ENCODE results near the gene TTLL10. TPM values are rescaled to one million over a fixed set of nuclear protein-coding genes. Genes with fewer than 3 reads are reported as not detected.
A peak's percentile ranks its signal among the peaks of the same experiment; 100 is the strongest.

The TTLL10 gene
- total and polyA plus RNA-seq, 4 experiments from 2014 or later, result 0.27 to 0.45 TPM; not detected in 2

DNA sequence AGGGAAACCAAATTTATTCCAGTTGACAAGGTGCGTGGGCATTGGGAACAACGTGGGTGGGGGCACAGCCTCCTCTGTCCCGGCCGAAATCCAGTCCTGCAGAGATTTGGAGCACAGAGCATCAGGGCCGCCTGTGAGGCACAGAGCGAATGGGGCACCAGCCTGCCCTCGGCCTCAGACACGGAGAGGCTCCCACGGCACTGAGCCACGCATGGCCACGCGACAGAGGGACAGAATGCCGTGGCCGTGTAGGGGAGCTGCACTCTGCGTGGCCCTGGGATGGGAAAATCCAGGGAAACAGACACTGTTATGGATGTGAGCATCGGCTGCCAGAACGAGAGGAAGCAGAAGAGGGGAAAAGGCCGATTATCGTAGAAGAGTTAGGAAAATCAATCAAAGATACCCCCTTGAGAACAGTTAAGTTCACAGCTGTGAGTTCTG is 44.3 kb upstream of the TTLL10 start:
- H3K4me3 Mint-ChIP-seq, result no peak overlapping the region
- no peaks in the 10 kb centered on the region for H3K36me3 ChIP-seq (ENCODE audit: insufficient read depth, low read length)
- H3K27me3 Mint-ChIP-seq, result no peaks in the 10 kb centered on the region
- H3K27ac ChIP-seq (ENCODE audit: low read depth, low read length), result no peak overlapping the region
- H3K4me1 ChIP-seq (ENCODE audit: insufficient read depth, low read length), result no peaks in the 10 kb centered on the region
- no peak for DNase-seq
- H3K4me3 ChIP-seq (ENCODE audit: low read length in 2 of 2), result no peak overlapping the region
- ChIA-PET CTCF (ENCODE audit: partially characterized antibody) (interaction anchor here (0.9 to 1.5 kb wide), 2 partner anchors 12 to 161 kb away, joined by 3 read pairs; no protein-coding TSS in a partner anchor), POLR2A (ENCODE audit: partially characterized antibody) (interaction anchor here (1.4 kb wide), 1 partner anchor 84 kb away, joined by 3 read pairs; the partner anchor contains the start of gene TNFRSF4)
- no peaks in the 10 kb centered on the region for H3K9me3 Mint-ChIP-seq
- H3K9me3 ChIP-seq (ENCODE audit: control insufficient read depth in 1 of 2, low read length in 2 of 2), result no peaks in the 10 kb centered on the region
- H3K4me1 Mint-ChIP-seq, result peaks cover 0 to 3% (median 0%) of the 10 kb centered on the region in 4 donors
- H3K27me3 ChIP-seq (ENCODE audit: insufficient read depth, low read length), result no peaks in the 10 kb centered on the region
- H3K27ac Mint-ChIP-seq, result peak overlapping the region in 1 of 7 donors; percentile 72
- no peaks in the 10 kb centered on the region for H3K36me3 Mint-ChIP-seq
- intact Hi-C loops (cut with micrococcal nuclease), result no loop called here

DNA sequence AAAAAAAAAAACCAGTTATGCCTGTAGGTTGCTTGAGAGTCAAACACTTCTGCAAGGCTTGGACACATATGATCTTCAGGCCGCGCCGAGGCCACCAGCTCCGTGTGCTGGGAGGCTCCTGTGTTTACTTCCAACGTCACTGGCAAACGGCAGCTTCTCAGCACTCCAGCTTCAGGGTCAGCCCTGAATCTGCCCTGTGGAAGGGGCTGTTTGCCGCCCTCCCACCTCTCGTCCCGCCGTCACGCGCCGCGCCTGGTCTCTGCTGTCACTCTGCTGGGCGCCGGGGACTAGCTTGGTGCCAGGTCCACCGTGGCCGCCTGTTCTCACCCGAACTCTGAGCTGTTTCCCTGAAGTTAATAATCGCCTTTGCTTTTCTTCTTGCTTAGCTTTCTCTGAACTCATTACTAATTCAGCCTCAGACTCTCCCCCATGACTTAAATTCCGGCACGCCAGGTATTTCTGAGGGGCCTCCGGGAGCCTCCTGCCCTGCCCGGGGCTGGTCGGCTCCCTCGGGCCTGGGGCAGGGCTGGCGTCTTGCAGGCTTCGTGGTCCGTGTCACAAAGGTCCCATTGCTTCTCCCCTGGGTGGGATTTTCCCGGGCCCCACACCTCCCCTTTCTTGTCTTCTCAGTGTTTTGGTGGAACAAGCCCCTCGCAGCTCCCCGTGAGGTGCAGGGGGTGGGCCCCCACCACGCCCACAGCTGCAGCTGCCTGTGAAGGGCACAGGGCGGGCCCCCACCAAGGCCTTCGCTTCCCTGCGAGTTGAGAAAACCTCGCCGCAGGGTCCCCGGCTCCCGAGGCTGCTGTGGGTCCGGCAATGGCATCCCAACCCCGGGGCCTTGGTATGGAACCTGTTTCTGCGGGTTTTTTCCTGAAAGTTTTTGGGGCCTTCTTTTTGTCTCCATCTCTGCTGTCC is 43.2 kb upstream of the TTLL10 start:
- Histone ChIP-seq H3K9me3 (ENCODE audit: control insufficient read depth in 1 of 2, low read length in 2 of 2) (no peaks in the 10 kb centered on the region), H3K4me1 (ENCODE audit: insufficient read depth, low read length) (no peaks in the 10 kb centered on the region), H3K4me3 (ENCODE audit: low read length in 2 of 2) (no peak overlapping the region), H3K27ac (ENCODE audit: low read depth, low read length) (no peak overlapping the region), H3K36me3 (ENCODE audit: insufficient read depth, low read length) (no peaks in the 10 kb centered on the region), H3K27me3 (ENCODE audit: insufficient read depth, low read length) (no peaks in the 10 kb centered on the region)
- Mint-ChIP-seq H3K4me3 (no peak overlapping the region), H3K27ac (peak overlapping the region in 1 of 7 donors; percentile 82), H3K9me3 (no peaks in the 10 kb centered on the region), H3K4me1 (peaks cover 0 to 6% (median 0%) of the 10 kb centered on the region in 4 donors), H3K36me3 (no peaks in the 10 kb centered on the region), H3K27me3 (no peaks in the 10 kb centered on the region)
- no peak for DNase-seq
- CTCF ChIA-PET (ENCODE audit: partially characterized antibody), result interaction anchor here (0.7 to 1.5 kb wide), 3 partner anchors 8 to 160 kb away, joined by 3 to 4 read pairs (median 3); no protein-coding TSS in a partner anchor
- POLR2A ChIA-PET (ENCODE audit: partially characterized antibody), result interaction anchor here (1.4 kb wide), 1 partner anchor 83 kb away, joined by 3 read pairs; the partner anchor contains the start of gene TNFRSF4
- intact Hi-C loops (cut with micrococcal nuclease), result no loop called here

- POLR2A ChIA-PET (ENCODE audit: partially characterized antibody), result no interaction called here
- H3K9me3 Mint-ChIP-seq, result no peaks in the 10 kb centered on the region
Observed at GRCh38 chr1:1132042-1132950, 41.4 kb upstream of the TTLL10 start.

GRCh38 chr1:1132956-1133750 is 40.5 kb upstream of the TTLL10 start:
- no peak overlapping the region for H3K27ac Mint-ChIP-seq
- Histone ChIP-seq H3K27me3 (ENCODE audit: insufficient read depth, low read length) (no peaks in the 10 kb centered on the region), H3K4me1 (ENCODE audit: insufficient read depth, low read length) (peaks cover 20% of the 10 kb centered on the region), H3K27ac (ENCODE audit: low read depth, low read length) (no peak overlapping the region), H3K36me3 (ENCODE audit: insufficient read depth, low read length) (no peaks in the 10 kb centered on the region), H3K4me3 (ENCODE audit: low read length in 2 of 2) (no peak overlapping the region), H3K9me3 (ENCODE audit: control insufficient read depth in 1 of 2, low read length in 2 of 2) (no peaks in the 10 kb centered on the region)
- no peaks in the 10 kb centered on the region for H3K36me3 Mint-ChIP-seq
- H3K27me3 Mint-ChIP-seq, result no peaks in the 10 kb centered on the region
- ChIA-PET POLR2A (ENCODE audit: partially characterized antibody) (no interaction called here), CTCF (ENCODE audit: partially characterized antibody) (no interaction called here)
- no peaks in the 10 kb centered on the region for H3K9me3 Mint-ChIP-seq
- no peak for DNase-seq
- peaks cover 4 to 24% (median 9%) of the 10 kb centered on the region in 4 donors for H3K4me1 Mint-ChIP-seq
- no peak overlapping the region for H3K4me3 Mint-ChIP-seq
- intact Hi-C loops (cut with micrococcal nuclease), result no loop called here

More at GRCh38 chr1:1132042-1132950, 41.4 kb upstream of the TTLL10 start:
- Histone ChIP-seq H3K27ac (ENCODE audit: low read depth, low read length) (no peak overlapping the region), H3K4me1 (ENCODE audit: insufficient read depth, low read length) (peaks cover 12% of the 10 kb centered on the region), H3K36me3 (ENCODE audit: insufficient read depth, low read length) (no peaks in the 10 kb centered on the region), H3K27me3 (ENCODE audit: insufficient read depth, low read length) (no peaks in the 10 kb centered on the region), H3K4me3 (ENCODE audit: low read length in 2 of 2) (no peak overlapping the region), H3K9me3 (ENCODE audit: control insufficient read depth in 1 of 2, low read length in 2 of 2) (no peaks in the 10 kb centered on the region)
- intact Hi-C loops (cut with micrococcal nuclease), result no loop called here
- CTCF ChIA-PET (ENCODE audit: partially characterized antibody), result no interaction called here
- H3K4me1 Mint-ChIP-seq, result peaks cover under 1 to 15% (median 4%) of the 10 kb centered on the region in 4 donors
- H3K4me3 Mint-ChIP-seq, result no peak overlapping the region
- H3K27me3 Mint-ChIP-seq, result no peaks in the 10 kb centered on the region
- H3K36me3 Mint-ChIP-seq, result no peaks in the 10 kb centered on the region
- no peak for DNase-seq
- no peak overlapping the region for H3K27ac Mint-ChIP-seq

DNA sequence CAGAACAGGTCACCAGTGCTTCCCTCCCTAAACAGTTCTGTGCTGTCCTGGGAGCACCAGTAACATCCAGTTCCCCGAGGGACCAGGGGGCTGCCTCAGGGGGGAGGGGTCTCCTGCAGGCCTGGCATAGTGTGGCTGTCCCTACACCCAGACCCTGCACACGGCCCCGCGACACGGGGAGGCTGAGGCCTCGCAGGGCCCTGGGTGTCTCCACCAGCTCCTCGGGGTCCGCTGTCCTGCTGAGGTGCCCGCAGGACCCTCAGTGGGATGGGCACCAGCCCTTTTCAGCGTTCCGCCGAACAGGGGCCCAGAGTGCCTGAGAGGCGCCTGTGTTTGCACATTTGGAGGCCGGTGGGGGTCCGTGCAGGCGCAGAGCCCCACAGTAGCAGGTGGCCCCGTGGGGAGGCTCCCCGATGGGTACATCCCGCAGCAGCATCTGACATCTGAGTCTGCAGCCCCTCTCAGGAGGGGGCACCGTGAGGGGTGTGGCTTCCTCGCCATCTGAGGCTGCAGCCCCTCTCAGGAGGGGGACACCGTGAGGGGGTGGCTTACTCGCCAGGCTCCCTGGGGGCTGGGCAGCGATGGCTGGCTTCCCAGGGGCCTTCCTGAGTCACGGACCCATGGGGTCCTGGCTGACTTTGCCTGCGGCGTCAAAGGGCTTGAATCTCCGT is 39.2 kb upstream of the TTLL10 start:
- no peaks in the 10 kb centered on the region for H3K27me3 Mint-ChIP-seq
- H3K9me3 Mint-ChIP-seq, result no peaks in the 10 kb centered on the region
- Histone ChIP-seq H3K27me3 (ENCODE audit: insufficient read depth, low read length) (no peaks in the 10 kb centered on the region), H3K4me1 (ENCODE audit: insufficient read depth, low read length) (peaks cover 20% of the 10 kb centered on the region), H3K27ac (ENCODE audit: low read depth, low read length) (no peak overlapping the region), H3K36me3 (ENCODE audit: insufficient read depth, low read length) (no peaks in the 10 kb centered on the region), H3K9me3 (ENCODE audit: control insufficient read depth in 1 of 2, low read length in 2 of 2) (no peaks in the 10 kb centered on the region), H3K4me3 (ENCODE audit: low read length in 2 of 2) (no peak overlapping the region)
- POLR2A ChIA-PET (ENCODE audit: partially characterized antibody), result no interaction called here
- DNase-seq, result no peak
- H3K27ac Mint-ChIP-seq, result no peak overlapping the region
- H3K4me1 Mint-ChIP-seq, result peaks cover 4 to 28% (median 9%) of the 10 kb centered on the region in 4 donors
- intact Hi-C loops (cut with micrococcal nuclease), result no loop called here
- no peaks in the 10 kb centered on the region for H3K36me3 Mint-ChIP-seq
- H3K4me3 Mint-ChIP-seq, result no peak overlapping the region
- CTCF ChIA-PET (ENCODE audit: partially characterized antibody), result no interaction called here

- Histone ChIP-seq H3K27ac (ENCODE audit: low read depth, low read length) (no peak overlapping the region), H3K36me3 (ENCODE audit: insufficient read depth, low read length) (no peaks in the 10 kb centered on the region)
Observed at GRCh38 chr1:1135339-1136136, 38.1 kb upstream of the TTLL10 start.

More at GRCh38 chr1:1135339-1136136, 38.1 kb upstream of the TTLL10 start:
- H3K36me3 Mint-ChIP-seq, result no peaks in the 10 kb centered on the region
- ChIA-PET POLR2A (ENCODE audit: partially characterized antibody) (no interaction called here), CTCF (ENCODE audit: partially characterized antibody) (no interaction called here)
- intact Hi-C loops (cut with micrococcal nuclease), result loop anchor here (5.0 kb wide), 1 partner anchor 97 kb away; the partner anchor contains the start of genes B3GALT6 and SDF4
- peak overlapping the region in 5 of 7 donors; percentile 42 to 85 (median 55) for H3K27ac Mint-ChIP-seq
- no peak for DNase-seq
- H3K27me3 Mint-ChIP-seq, result no peaks in the 10 kb centered on the region
- H3K4me3 Mint-ChIP-seq, result peak overlapping the region in 6 of 8 donors; percentile 7 to 63 (median 48)
- Histone ChIP-seq H3K9me3 (ENCODE audit: control insufficient read depth in 1 of 2, low read length in 2 of 2) (no peaks in the 10 kb centered on the region), H3K4me3 (ENCODE audit: low read length in 2 of 2) (no peak overlapping the region), H3K4me1 (ENCODE audit: insufficient read depth, low read length) (peaks cover 21% of the 10 kb centered on the region), H3K27me3 (ENCODE audit: insufficient read depth, low read length) (no peaks in the 10 kb centered on the region)
- peaks cover 4 to 28% (median 9%) of the 10 kb centered on the region in 4 donors for H3K4me1 Mint-ChIP-seq
- H3K9me3 Mint-ChIP-seq, result no peaks in the 10 kb centered on the region
